Endothelial cell of umbilical vein (primary cell): ENCODE measurements around the gene NPB. TPM values are rescaled to one million over a fixed set of nuclear protein-coding genes. Genes with fewer than 3 reads are reported as not detected.

Experiments used
- BruUV-seq: library from RNA; stranded (reverse); fragments of 400-500 nt; replicated peaks from 2 replicates; lab custom pipeline; 2021; lab: Mats Ljungman, UMichigan
- CTCF ChIA-PET: fragments of 300-600, 350-600 bp; sonication (Branson Sonifier 250); formaldehyde crosslinking; loops from one replicate; lab custom pipeline; 2021; ENCODE audit warnings: antibody characterized with exemption, inconsistent platforms; lab: Charles Lee
- POLR2A ChIA-PET: fragments of 300-600, 350-600 bp; sonication (Branson Sonifier 250); formaldehyde crosslinking; loops from one replicate; lab custom pipeline; 2021; ENCODE audit warnings: antibody characterized with exemption, inconsistent platforms; lab: Charles Lee
- DNase-seq: peaks from one replicate; pipeline ENCODE4 v3.0.0-alpha.2; 2011; ENCODE audit warnings: low read depth, low spot score
- FAIRE-seq: peaks from 2 replicates; lab custom pipeline; 2011; peaks lifted over from hg19 to GRCh38; lab: Jason Lieb, UNC
- H2AFZ ChIP-seq: 2 replicates; pipeline ENCODE4 v1.6.0; 2012; ENCODE audit warnings: low read depth, low read length, control low read depth, inconsistent platforms
- H3K27ac ChIP-seq: 2 replicates; pipeline ENCODE4 v1.5.1; 2011; ENCODE audit warnings: low read depth, mild to moderate bottlenecking, control low read depth, low read length, moderate library complexity; ENCODE audit not compliant: insufficient read depth
- H3K27me3 ChIP-seq, 2 experiments: 2 replicates each; pipeline versions ENCODE4 v1.6.0 to v1.6.1; 2011; ENCODE audit warnings: low read length in 2 of 2, mixed read lengths in 1 of 2; ENCODE audit not compliant: control insufficient read depth in 2 of 2, insufficient read depth in 2 of 2
- H3K36me3 ChIP-seq, 2 experiments: 2 replicates in 1 of 2; 3 replicates in 1 of 2; pipeline ENCODE4 v1.5.1; 2011; ENCODE audit warnings: low read length in 2 of 2, mild to moderate bottlenecking in 1 of 2, moderate library complexity in 1 of 2; ENCODE audit not compliant: control insufficient read depth in 2 of 2, insufficient read depth in 2 of 2; ENCODE audit errors: extremely low read depth in 1 of 2
- H3K4me1 ChIP-seq: 3 replicates; pipeline ENCODE4 v1.5.1; 2011; ENCODE audit warnings: mild to moderate bottlenecking, low read length; ENCODE audit not compliant: control insufficient read depth, insufficient read depth; ENCODE audit errors: extremely low read depth
- H3K4me2 ChIP-seq: 2 replicates; pipeline ENCODE4 v1.6.1; 2011; ENCODE audit warnings: low read length, control low read depth, mixed read lengths; ENCODE audit not compliant: insufficient read depth
- H3K4me3 ChIP-seq, 3 experiments: fragments of 200-600 bp in 1 of 3; sonication (generic), shearing (Covaris generic) in 1 of 3; replicated peaks in 1 of 3; 2 replicates each; pipeline ENCODE4 v1.5.1; 2011 to 2016; ENCODE audit warnings: control low read depth in 3 of 3, low read length in 3 of 3, mild to moderate bottlenecking in 2 of 3, inconsistent platforms in 1 of 3, low read depth in 1 of 3, moderate library complexity in 1 of 3; ENCODE audit not compliant: insufficient read depth in 1 of 3
- H3K79me2 ChIP-seq: 2 replicates; pipeline ENCODE4 v1.6.0; 2012; ENCODE audit warnings: low read length, inconsistent platforms; ENCODE audit not compliant: control insufficient read depth, insufficient read depth
- H3K9ac ChIP-seq: replicated peaks from 2 replicates; pipeline ENCODE3; 2011; ENCODE audit warnings: low read length, control low read depth; ENCODE audit not compliant: insufficient read depth; ENCODE audit errors: extremely low read depth
- H3K9me1 ChIP-seq: replicated peaks from 3 replicates; pipeline ENCODE4 v1.6.0; 2011; ENCODE audit warnings: mild to moderate bottlenecking, low read length; ENCODE audit not compliant: control insufficient read depth, insufficient read depth; ENCODE audit errors: extremely low read depth
- H3K9me3 ChIP-seq: replicated peaks from 2 replicates; pipeline ENCODE4 v1.5.1; 2012; ENCODE audit warnings: low read length, inconsistent platforms; ENCODE audit not compliant: control insufficient read depth, insufficient read depth
- H4K20me1 ChIP-seq: replicated peaks from 2 replicates; pipeline ENCODE3; 2011; ENCODE audit warnings: mild to moderate bottlenecking, low read length; ENCODE audit not compliant: control insufficient read depth, insufficient read depth; ENCODE audit errors: extremely low read depth
- EZH2 ChIP-seq: IDR thresholded peaks from 2 replicates; pipeline ENCODE4 v1.6.1; 2012; ENCODE audit warnings: borderline replicate concordance, low read depth, mild to moderate bottlenecking, moderate library complexity, low read length, inconsistent platforms; ENCODE audit not compliant: severe bottlenecking
- FOS ChIP-seq: IDR thresholded peaks from 2 replicates; pipeline ENCODE4 v1.6.1; 2011; ENCODE audit warnings: mild to moderate bottlenecking, low read length, moderate library complexity, borderline replicate concordance; ENCODE audit not compliant: insufficient read depth
- GATA2 ChIP-seq: IDR thresholded peaks from 2 replicates; pipeline ENCODE4 v1.7.0; 2011; ENCODE audit warnings: low read depth, mild to moderate bottlenecking, moderate library complexity, mixed read lengths, low read length; ENCODE audit not compliant: insufficient read length, insufficient read depth
- JUN ChIP-seq: IDR thresholded peaks from 2 replicates; pipeline ENCODE4 v1.6.1; 2011; ENCODE audit warnings: borderline replicate concordance, low read depth; ENCODE audit not compliant: insufficient read length, insufficient read depth
- MAX ChIP-seq: IDR thresholded peaks from 2 replicates; pipeline ENCODE4 v1.6.1; 2011; ENCODE audit not compliant: insufficient read depth, insufficient read length
- MYC ChIP-seq: IDR thresholded peaks from one replicate; pipeline ENCODE4 v1.6.1; 2011; ENCODE audit warnings: mild to moderate bottlenecking, low read depth, low read length
- POLR2A ChIP-seq: IDR thresholded peaks from 2 replicates; pipeline ENCODE4 v1.6.1; 2012; ENCODE audit warnings: low read depth, mild to moderate bottlenecking, control low read depth, low read length
- POLR2AphosphoS5 ChIP-seq: IDR thresholded peaks from 2 replicates; pipeline ENCODE4 v1.6.1; 2012; ENCODE audit warnings: low read depth, mild to moderate bottlenecking, control low read depth, low read length, moderate library complexity; ENCODE audit not compliant: insufficient read depth
- dilution Hi-C: fragments of 300-500 bp; cut with MboI; formaldehyde crosslinking; loops from one replicate; pipeline ENCODE4 v1.15.0; 2019; ENCODE audit warnings: low sequenced_read_pairs; ENCODE audit not compliant: extremely low pct_ligation_motif_present
- intact Hi-C: fragments of 100-400 bp; cut with micrococcal nuclease; formaldehyde crosslinking; loops from one replicate; pipeline ENCODE4 v1.10.0; 2022
- polyA plus RNA-seq, 4 experiments: library from polyadenylated mRNA; depleted of rRNA in 3 of 4; stranded (reverse) in 3 of 4; unstranded in 1 of 4; fragments of >200 nt; gene quantifications; 2 replicates each; pipeline versions ENCODE4 v1.2.1 to v1.2.3, GENCODE V29; 2011 to 2012; ENCODE audit warnings: missing spikeins in 1 of 4
- total RNA-seq: library from RNA; stranded (reverse); gene quantifications from 2 replicates; pipeline ENCODE4 v1.2.3, GENCODE V29; 2021
- TF ChIP-seq, protein P1 (sequence below), 2 donors: IDR thresholded peaks; 1 replicate in 1 of 2; 2 replicates in 1 of 2; pipeline ENCODE4 v1.5.1; 2011; ENCODE audit warnings: low read length in 2 of 2, mild to moderate bottlenecking in 2 of 2, moderate library complexity in 2 of 2, control low read depth in 1 of 2, inconsistent platforms in 1 of 2, low read depth in 1 of 2; ENCODE audit not compliant: insufficient read depth in 1 of 2; ENCODE audit errors: extremely low read depth in 1 of 2

The NPB gene
- total and polyA plus RNA-seq, 2 donors (not counting 3 experiments of a cell fraction or from before 2014, with no cell fraction given): 0.33 to 0.42 TPM

DNA sequence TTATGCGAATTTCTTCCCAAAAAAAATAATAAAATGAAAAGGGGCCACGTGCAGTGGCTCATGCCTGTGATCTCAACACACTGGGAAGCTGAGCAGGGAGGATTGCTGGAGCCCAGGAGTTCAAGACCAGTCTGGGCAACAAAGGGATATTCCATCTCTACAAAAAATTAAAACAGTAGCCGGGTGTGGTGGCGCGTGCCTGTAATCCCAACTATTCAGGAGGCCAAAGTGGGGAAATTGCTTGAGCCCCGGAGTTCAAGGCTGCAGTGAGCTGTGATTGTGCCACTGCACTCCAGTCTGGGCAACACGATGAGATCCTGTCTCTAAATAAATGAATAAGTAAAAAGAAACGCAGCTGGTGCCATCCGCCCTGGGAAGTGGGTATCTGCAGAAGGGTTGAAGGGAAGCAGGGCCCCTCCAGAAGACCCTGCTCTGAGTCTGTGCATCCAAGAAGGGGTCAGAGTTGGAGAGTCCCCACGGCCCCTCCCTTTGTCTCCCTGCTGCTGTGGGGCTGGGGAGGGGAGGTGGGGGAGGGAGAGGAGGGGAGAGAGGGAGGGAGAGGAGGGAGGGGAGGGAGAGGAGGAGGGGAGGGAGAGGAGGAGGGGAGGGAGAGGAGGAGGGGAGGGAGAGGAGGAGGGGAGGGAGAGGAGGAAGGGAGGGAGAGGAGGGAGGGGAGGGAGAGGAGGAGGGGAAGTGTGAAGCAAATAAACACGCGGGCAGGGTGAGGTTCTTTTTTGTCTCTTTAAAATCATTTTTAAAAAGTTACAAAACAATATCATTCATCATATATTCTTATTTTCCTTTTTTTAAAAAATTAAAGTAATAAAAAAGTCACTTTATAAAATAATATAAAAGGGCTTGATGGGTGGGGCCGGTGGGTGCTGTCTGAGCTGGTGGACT lies 50.0 kb downstream of the NPB start:
- intact Hi-C loops: no loop called here
- no peak overlapping the region for H2AFZ ChIP-seq

More for the DNA sequence above, 50.0 kb downstream of the NPB start:
- TF ChIP-seq JUN (no peak), FOS (no peak), POLR2AphosphoS5 (no peak), EZH2 (no peak), MAX (no peak), GATA2 (no peak), POLR2A (no peak), MYC (no peak)
- TF ChIP-seq, protein P1, sequence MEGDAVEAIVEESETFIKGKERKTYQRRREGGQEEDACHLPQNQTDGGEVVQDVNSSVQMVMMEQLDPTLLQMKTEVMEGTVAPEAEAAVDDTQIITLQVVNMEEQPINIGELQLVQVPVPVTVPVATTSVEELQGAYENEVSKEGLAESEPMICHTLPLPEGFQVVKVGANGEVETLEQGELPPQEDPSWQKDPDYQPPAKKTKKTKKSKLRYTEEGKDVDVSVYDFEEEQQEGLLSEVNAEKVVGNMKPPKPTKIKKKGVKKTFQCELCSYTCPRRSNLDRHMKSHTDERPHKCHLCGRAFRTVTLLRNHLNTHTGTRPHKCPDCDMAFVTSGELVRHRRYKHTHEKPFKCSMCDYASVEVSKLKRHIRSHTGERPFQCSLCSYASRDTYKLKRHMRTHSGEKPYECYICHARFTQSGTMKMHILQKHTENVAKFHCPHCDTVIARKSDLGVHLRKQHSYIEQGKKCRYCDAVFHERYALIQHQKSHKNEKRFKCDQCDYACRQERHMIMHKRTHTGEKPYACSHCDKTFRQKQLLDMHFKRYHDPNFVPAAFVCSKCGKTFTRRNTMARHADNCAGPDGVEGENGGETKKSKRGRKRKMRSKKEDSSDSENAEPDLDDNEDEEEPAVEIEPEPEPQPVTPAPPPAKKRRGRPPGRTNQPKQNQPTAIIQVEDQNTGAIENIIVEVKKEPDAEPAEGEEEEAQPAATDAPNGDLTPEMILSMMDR (IDR thresholded peaks at IDR 0.05; ENCODE audit: extremely low read depth in 1 of 2, insufficient read depth in 1 of 2, low read depth in 1 of 2, low read length in 2 of 2): no peak
- Histone ChIP-seq H3K36me3 (no peaks in the 10 kb centered on the region), H3K4me3 (no peak overlapping the region), H3K9me1 (no peaks in the 10 kb centered on the region), H3K27ac (no peak overlapping the region), H3K4me2 (no peak overlapping the region), H3K79me2 (no peaks in the 10 kb centered on the region), H3K4me1 (no peaks in the 10 kb centered on the region), H3K9me3 (no peaks in the 10 kb centered on the region), H3K27me3 (no peaks in the 10 kb centered on the region), H4K20me1 (no peaks in the 10 kb centered on the region), H3K9ac (no peak overlapping the region)
- ChIA-PET POLR2A (no interaction called here), CTCF (interaction anchor here (1.4 kb wide), 1 partner anchor 25 kb away, joined by 3 read pairs; the partner anchor contains the start of gene MAFG)
- no TSS peak for BruUV-seq
- FAIRE-seq (no peak), DNase-seq (no peak)
- dilution Hi-C loops: no loop called here

Other genes with a start within 250 kb of the NPB start
- 1.4 and 1.8 TPM in 2 replicates for gene PDE6G, start 245.7 kb upstream of the NPB start, total RNA-seq
- gene PDE6G, start 245.7 kb upstream of the NPB start, polyA plus RNA-seq: 3.7 and 5.1 TPM in 2 replicates
- gene OXLD1, start 235.6 kb upstream of the NPB start, total RNA-seq: 18.5 and 20.1 TPM in 2 replicates
- gene OXLD1, start 235.6 kb upstream of the NPB start, polyA plus RNA-seq: 35.2 and 47.6 TPM in 2 replicates
- 32.2 and 32.7 TPM in 2 replicates for gene CCDC137, start 235.5 kb upstream of the NPB start, total RNA-seq
- gene CCDC137, start 235.5 kb upstream of the NPB start, polyA plus RNA-seq: 12.9 and 18.1 TPM in 2 replicates
- 40.5 and 41.4 TPM in 2 replicates for gene ARL16, start 218.4 kb upstream of the NPB start, total RNA-seq
- 55.5 and 71.7 TPM in 2 replicates for gene ARL16, start 218.4 kb upstream of the NPB start, polyA plus RNA-seq
- 150 and 166 TPM in 2 replicates for gene HGS, start 218.2 kb upstream of the NPB start, total RNA-seq
- gene HGS, start 218.2 kb upstream of the NPB start, polyA plus RNA-seq: 191 and 229 TPM in 2 replicates
- gene MRPL12, start 198.9 kb upstream of the NPB start, total RNA-seq: 89.2 and 91.9 TPM in 2 replicates
- 99.9 and 126 TPM in 2 replicates for gene MRPL12, start 198.9 kb upstream of the NPB start, polyA plus RNA-seq
- 16.7 and 17.2 TPM in 2 replicates for gene SLC25A10, start 190.0 kb upstream of the NPB start, total RNA-seq
- gene SLC25A10, start 190.0 kb upstream of the NPB start, polyA plus RNA-seq: 16.7 and 22.4 TPM in 2 replicates
- not detected in 2 replicates for gene GCGR, start 98.1 kb upstream of the NPB start, total RNA-seq
- gene GCGR, start 98.1 kb upstream of the NPB start, polyA plus RNA-seq: not detected in 2 replicates
- 121 and 129 TPM in 2 replicates for gene MCRIP1, start 68.9 kb upstream of the NPB start, total RNA-seq
- gene MCRIP1, start 68.9 kb upstream of the NPB start, polyA plus RNA-seq: 205 and 281 TPM in 2 replicates
- not detected in 2 replicates for gene PPP1R27, start 67.2 kb upstream of the NPB start, total RNA-seq
- not detected in 2 replicates for gene PPP1R27, start 67.2 kb upstream of the NPB start, polyA plus RNA-seq
- gene P4HB, start 41.7 kb upstream of the NPB start, total RNA-seq: 872 and 988 TPM in 2 replicates
- 156 and 201 TPM in 2 replicates for gene P4HB, start 41.7 kb upstream of the NPB start, polyA plus RNA-seq
- 617 and 645 TPM in 2 replicates for gene ARHGDIA, start 30.9 kb upstream of the NPB start, total RNA-seq
- gene ARHGDIA, start 30.9 kb upstream of the NPB start, polyA plus RNA-seq: 358 and 487 TPM in 2 replicates
- 175 and 183 TPM in 2 replicates for gene ALYREF, start 10.7 kb upstream of the NPB start, total RNA-seq
- 92.0 and 101 TPM in 2 replicates for gene ALYREF, start 10.7 kb upstream of the NPB start, polyA plus RNA-seq
- gene ANAPC11, start 10.5 kb upstream of the NPB start, total RNA-seq: 126 and 128 TPM in 2 replicates
- 801 and 844 TPM in 2 replicates for gene ANAPC11, start 10.5 kb upstream of the NPB start, polyA plus RNA-seq
- 52.3 and 57.1 TPM in 2 replicates for gene PCYT2, start 9.2 kb downstream of the NPB start, total RNA-seq
- gene PCYT2, start 9.2 kb downstream of the NPB start, polyA plus RNA-seq: 52.0 and 54.6 TPM in 2 replicates
- gene SIRT7, start 15.9 kb downstream of the NPB start, total RNA-seq: 24.3 and 28.8 TPM in 2 replicates
- gene SIRT7, start 15.9 kb downstream of the NPB start, polyA plus RNA-seq: 9.5 and 11.6 TPM in 2 replicates
- 30.5 and 35.0 TPM in 2 replicates for gene MAFG, start 25.5 kb downstream of the NPB start, total RNA-seq
- 27.6 and 28.0 TPM in 2 replicates for gene MAFG, start 25.5 kb downstream of the NPB start, polyA plus RNA-seq
- 77.7 and 85.3 TPM in 2 replicates for gene PYCR1, start 35.1 kb downstream of the NPB start, total RNA-seq
- gene PYCR1, start 35.1 kb downstream of the NPB start, polyA plus RNA-seq: 94.8 and 124 TPM in 2 replicates
- gene MYADML2, start 45.0 kb downstream of the NPB start, total RNA-seq: not detected in 2 replicates
- not detected in 2 replicates for gene MYADML2, start 45.0 kb downstream of the NPB start, polyA plus RNA-seq
- not detected in 2 replicates for gene NOTUM, start 58.9 kb downstream of the NPB start, total RNA-seq
- not detected in 2 replicates for gene NOTUM, start 58.9 kb downstream of the NPB start, polyA plus RNA-seq
- 30.9 and 36.5 TPM in 2 replicates for gene ASPSCR1, start 75.4 kb downstream of the NPB start, total RNA-seq
- gene ASPSCR1, start 75.4 kb downstream of the NPB start, polyA plus RNA-seq: 24.8 and 30.4 TPM in 2 replicates
- gene CENPX, start 120.6 kb downstream of the NPB start, total RNA-seq: 56.2 and 68.0 TPM in 2 replicates
- gene CENPX, start 120.6 kb downstream of the NPB start, polyA plus RNA-seq: 67.2 and 67.6 TPM in 2 replicates
- 18.6 and 22.9 TPM in 2 replicates for gene LRRC45, start 121.1 kb downstream of the NPB start, total RNA-seq
- gene LRRC45, start 121.1 kb downstream of the NPB start, polyA plus RNA-seq: 7.6 and 8.1 TPM in 2 replicates
- 34.1 and 35.4 TPM in 2 replicates for gene RAC3, start 129.4 kb downstream of the NPB start, total RNA-seq
- gene RAC3, start 129.4 kb downstream of the NPB start, polyA plus RNA-seq: 56.0 and 91.1 TPM in 2 replicates
- 75.2 and 93.0 TPM in 2 replicates for gene DCXR, start 135.5 kb downstream of the NPB start, total RNA-seq
- 178 and 241 TPM in 2 replicates for gene DCXR, start 135.5 kb downstream of the NPB start, polyA plus RNA-seq
- 33.7 and 36.9 TPM in 2 replicates for gene RFNG, start 149.6 kb downstream of the NPB start, total RNA-seq
- 40.0 and 59.2 TPM in 2 replicates for gene RFNG, start 149.6 kb downstream of the NPB start, polyA plus RNA-seq
- gene GPS1, start 149.7 kb downstream of the NPB start, total RNA-seq: 96.6 and 116 TPM in 2 replicates
- 178 and 235 TPM in 2 replicates for gene GPS1, start 149.7 kb downstream of the NPB start, polyA plus RNA-seq
- 90.3 and 92.9 TPM in 2 replicates for gene DUS1L, start 163.6 kb downstream of the NPB start, total RNA-seq
- 60.1 and 63.1 TPM in 2 replicates for gene DUS1L, start 163.6 kb downstream of the NPB start, polyA plus RNA-seq
- 351 and 360 TPM in 2 replicates for gene FASN, start 196.0 kb downstream of the NPB start, total RNA-seq
- gene FASN, start 196.0 kb downstream of the NPB start, polyA plus RNA-seq: 101 and 130 TPM in 2 replicates